Prostate gland (tissue), 2 donors: ENCODE data around the gene POLR2F. TPM values are rescaled to one million over a fixed set of nuclear protein-coding genes. Genes with fewer than 3 reads are reported as not detected.

Experiments used
- DNase-seq: peaks from one replicate; pipeline ENCODE4 v3.0.0-alpha.2; 2019; ENCODE audit warnings: low spot score
- H3K27ac ChIP-seq, 2 donors: fragments of 200-600 bp; sonication (generic); 2 replicates each; pipeline ENCODE4 v1.5.1; 2017 to 2019
- H3K27me3 ChIP-seq: fragments of 200-600 bp; sonication (generic); replicated peaks from 2 replicates; pipeline ENCODE4 v1.5.1; 2019; ENCODE audit not compliant: insufficient read depth
- H3K36me3 ChIP-seq, 2 donors: fragments of 200-600 bp; sonication (generic); 1 replicate in 1 of 2; 2 replicates in 1 of 2; pipeline versions ENCODE4 v1.5.1 to v1.8.1; 2017 to 2019
- H3K4me1 ChIP-seq: fragments of 200-600 bp; sonication (generic); replicated peaks from 2 replicates; pipeline ENCODE4 v1.5.1; 2019
- H3K4me3 ChIP-seq, 2 donors: fragments of 200-600 bp; sonication (generic); 2 replicates each; pipeline ENCODE4 v1.5.1; 2017 to 2019
- H3K9me3 ChIP-seq: fragments of 200-600 bp; sonication (generic); 2 replicates; pipeline ENCODE4 v1.5.1; 2017
- POLR2A ChIP-seq: fragments of 450-650 bp; IDR thresholded peaks from one replicate; pipeline ENCODE4 v1.6.1; 2016; ENCODE audit warnings: antibody characterized with exemption, mild to moderate bottlenecking
- POLR2AphosphoS5 ChIP-seq: sonication (generic); formaldehyde crosslinking; IDR thresholded peaks from one replicate; pipeline ENCODE4 v1.6.1; 2017; ENCODE audit warnings: antibody characterized with exemption
- WGBS: methylation state at CpG from one replicate; pipeline ENCODE4 v1.1.5; 2018; 5-methylcytosine and 5-hydroxymethylcytosine counted together
- intact Hi-C: fragments of 100-400 bp; cut with DNase I; formaldehyde crosslinking; loops from one replicate; pipeline ENCODE4 v1.14.2; 2022
- total RNA-seq, 2 donors: library from RNA; depleted of rRNA; stranded (reverse); fragments of >200 nt; gene quantifications; one replicate each; pipeline ENCODE4 v1.1.0, GENCODE V29; 2016
- TF ChIP-seq, protein P1 (sequence below), 4 experiments: fragments of 200-600 bp in 2 of 4; fragments of 450-650 bp in 2 of 4; sonication (generic) in 2 of 4; IDR thresholded peaks; 1 replicate in 3 of 4; 2 replicates in 1 of 4; pipeline ENCODE4 v1.5.1; 2016 to 2019; ENCODE audit warnings: antibody characterized with exemption in 4 of 4, mild to moderate bottlenecking in 2 of 4, moderate library complexity in 2 of 4

The POLR2F gene
- total RNA-seq, 2 donors from 2014 or later = 63.1 to 157 TPM

DNA sequence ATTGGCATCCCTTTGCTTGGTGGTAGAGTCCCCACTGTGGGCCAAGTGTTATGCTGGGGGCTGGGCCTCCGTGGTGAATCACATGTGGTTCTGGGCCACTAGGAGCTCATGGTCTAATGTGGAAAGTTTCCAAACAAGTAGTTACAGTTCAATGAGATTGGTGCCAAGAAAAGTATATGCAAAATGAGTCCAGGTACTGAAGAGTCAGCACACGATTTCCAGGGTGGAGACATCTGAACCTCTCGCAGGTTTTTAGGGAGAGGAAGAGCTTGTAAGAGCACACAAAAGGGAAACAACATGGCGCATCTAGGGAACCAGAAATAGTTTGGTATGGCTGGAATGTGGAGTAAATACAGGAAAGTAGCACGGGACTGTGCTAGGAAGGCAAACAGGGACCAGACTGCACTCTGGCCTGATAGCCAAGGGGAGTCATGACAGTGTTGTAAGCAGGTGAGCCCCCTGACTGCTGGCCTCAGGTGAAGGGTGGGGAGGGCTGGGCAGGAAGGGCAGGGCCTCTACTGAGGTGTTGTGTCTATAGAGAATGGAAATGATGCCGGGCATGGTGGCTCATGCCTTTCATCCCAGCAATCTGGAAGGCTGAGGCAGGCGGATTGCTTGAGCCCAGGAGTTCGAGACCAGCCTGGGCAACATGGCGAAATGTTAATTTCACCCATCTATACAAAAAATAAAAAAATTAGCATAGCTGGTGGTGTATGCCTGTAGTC is 12.6 kb downstream of the POLR2F start:
- intact Hi-C loops = loop anchor here (2.0 kb wide), 1 partner anchor 149 kb away; no protein-coding TSS in a partner anchor
- DNase-seq = no peak
- Histone ChIP-seq H3K27me3 (no peaks in the 10 kb centered on the region), H3K36me3 (peaks cover 0 to 8% of the 10 kb centered on the region in 2 donors), H3K4me3 (no peak overlapping the region), H3K27ac (no peak overlapping the region), H3K4me1 (no peaks in the 10 kb centered on the region), H3K9me3 (no peaks in the 10 kb centered on the region)
- 63% methylated on average over 9 of the region's 9 CpGs for WGBS
- TF ChIP-seq POLR2A = no peak

- intact Hi-C loops = no loop called here
- 52% methylated on average over 1 of the region's 1 CpG for WGBS
Measured at GRCh38 chr22:37967147-37967546, 13.6 kb downstream of the POLR2F start.

GRCh38 chr22:37967637-37968451 is 14.3 kb downstream of the POLR2F start:
- H3K36me3 ChIP-seq = no peaks in the 10 kb centered on the region
- H3K27ac ChIP-seq = no peak overlapping the region
- WGBS = 73% methylated on average over 14 of the region's 14 CpGs

More at GRCh38 chr22:37967147-37967546, 13.6 kb downstream of the POLR2F start:
- Histone ChIP-seq H3K27me3 (no peaks in the 10 kb centered on the region), H3K4me1 (no peaks in the 10 kb centered on the region), H3K27ac (no peak overlapping the region), H3K9me3 (no peaks in the 10 kb centered on the region), H3K36me3 (peaks cover 0 to 2% of the 10 kb centered on the region in 2 donors), H3K4me3 (no peak overlapping the region)
- TF ChIP-seq, protein P1, sequence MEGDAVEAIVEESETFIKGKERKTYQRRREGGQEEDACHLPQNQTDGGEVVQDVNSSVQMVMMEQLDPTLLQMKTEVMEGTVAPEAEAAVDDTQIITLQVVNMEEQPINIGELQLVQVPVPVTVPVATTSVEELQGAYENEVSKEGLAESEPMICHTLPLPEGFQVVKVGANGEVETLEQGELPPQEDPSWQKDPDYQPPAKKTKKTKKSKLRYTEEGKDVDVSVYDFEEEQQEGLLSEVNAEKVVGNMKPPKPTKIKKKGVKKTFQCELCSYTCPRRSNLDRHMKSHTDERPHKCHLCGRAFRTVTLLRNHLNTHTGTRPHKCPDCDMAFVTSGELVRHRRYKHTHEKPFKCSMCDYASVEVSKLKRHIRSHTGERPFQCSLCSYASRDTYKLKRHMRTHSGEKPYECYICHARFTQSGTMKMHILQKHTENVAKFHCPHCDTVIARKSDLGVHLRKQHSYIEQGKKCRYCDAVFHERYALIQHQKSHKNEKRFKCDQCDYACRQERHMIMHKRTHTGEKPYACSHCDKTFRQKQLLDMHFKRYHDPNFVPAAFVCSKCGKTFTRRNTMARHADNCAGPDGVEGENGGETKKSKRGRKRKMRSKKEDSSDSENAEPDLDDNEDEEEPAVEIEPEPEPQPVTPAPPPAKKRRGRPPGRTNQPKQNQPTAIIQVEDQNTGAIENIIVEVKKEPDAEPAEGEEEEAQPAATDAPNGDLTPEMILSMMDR (IDR thresholded peaks at IDR 0.05) = no peak
- TF ChIP-seq POLR2A (no peak), POLR2AphosphoS5 (no peak)
- no peak for DNase-seq

GRCh38 chr22:37968452-37969251 is 15.2 kb downstream of the POLR2F start:
- TF ChIP-seq POLR2AphosphoS5 (no peak), POLR2A (no peak)
- TF ChIP-seq, protein P1 (IDR thresholded peaks at IDR 0.05) = no peak
- Histone ChIP-seq H3K36me3 (no peaks in the 10 kb centered on the region), H3K4me1 (no peaks in the 10 kb centered on the region), H3K4me3 (no peak overlapping the region), H3K9me3 (no peaks in the 10 kb centered on the region), H3K27ac (no peak overlapping the region), H3K27me3 (no peaks in the 10 kb centered on the region)
- intact Hi-C loops = no loop called here
- WGBS = 82% methylated on average over 5 of the region's 5 CpGs
- no peak for DNase-seq

More at GRCh38 chr22:37967637-37968451, 14.3 kb downstream of the POLR2F start:
- TF ChIP-seq POLR2AphosphoS5 = no peak
- TF ChIP-seq, protein P1 (IDR thresholded peaks at IDR 0.05) = no peak
- no peak for TF ChIP-seq POLR2A
- no peak overlapping the region for H3K4me3 ChIP-seq
- H3K4me1 ChIP-seq = no peaks in the 10 kb centered on the region
- DNase-seq = no peak
- no peaks in the 10 kb centered on the region for H3K9me3 ChIP-seq
- intact Hi-C loops = no loop called here
- H3K27me3 ChIP-seq = no peaks in the 10 kb centered on the region

- H3K36me3 ChIP-seq = no peaks in the 10 kb centered on the region
- TF ChIP-seq POLR2A (no peak), POLR2AphosphoS5 (no peak)
- TF ChIP-seq, protein P1 (IDR thresholded peaks at IDR 0.05) = no peak
Measured at GRCh38 chr22:37970864-37971263, 17.4 kb downstream of the POLR2F start.

More at GRCh38 chr22:37970864-37971263, 17.4 kb downstream of the POLR2F start:
- intact Hi-C loops = no loop called here
- Histone ChIP-seq H3K4me1 (no peaks in the 10 kb centered on the region), H3K4me3 (no peak overlapping the region), H3K27me3 (no peaks in the 10 kb centered on the region), H3K9me3 (no peaks in the 10 kb centered on the region), H3K27ac (no peak overlapping the region)
- WGBS = 97% methylated on average over 4 of the region's 4 CpGs
- DNase-seq = no peak
